IMR-90 (cell line): Measurements from ENCODE around the gene HTT. TPM values are rescaled to one million over a fixed set of nuclear protein-coding genes. Genes with fewer than 3 reads are reported as not detected.

Source experiments
- ATAC-seq: fragments of 200-7000 bp; cut with Tn5 transposase; 2 replicates; pipeline ENCODE4 v1.9.1; 2020; ENCODE audit warnings: low read depth, mild to moderate bottlenecking, moderate library complexity
- BruUV-seq: library from RNA; stranded (reverse); fragments of 400-500 nt; replicated peaks from 2 replicates; lab custom pipeline; 2021; lab: Mats Ljungman, UMichigan
- CTCF ChIA-PET: fragments of 300-600 bp; formaldehyde crosslinking; extraction: SDS; loops from one replicate; lab custom pipeline; 2021; ENCODE audit warnings: antibody characterized with exemption; lab: Yijun Ruan, JAX
- POLR2A ChIA-PET: fragments of 300-600 bp; sonication (Branson Sonifier 250); formaldehyde crosslinking; loops from one replicate; lab custom pipeline; 2022; ENCODE audit warnings: antibody characterized with exemption; ENCODE audit not compliant: unreplicated experiment; lab: Charles Lee
- DNase-seq: peaks from one replicate; pipeline ENCODE4 v3.0.0; 2013
- H2AFZ ChIP-seq: replicated peaks from 2 replicates; pipeline ENCODE3; 2013; ENCODE audit warnings: low read length, mild to moderate bottlenecking; ENCODE audit not compliant: poor library complexity
- H2AK5ac ChIP-seq: 2 replicates; pipeline ENCODE4 v1.6.1; 2013; ENCODE audit warnings: low read depth, low read length, inconsistent platforms
- H2AK9ac ChIP-seq: replicated peaks from 2 replicates; pipeline ENCODE3; 2013; ENCODE audit warnings: mild to moderate bottlenecking, low read depth, low read length, moderate library complexity; ENCODE audit not compliant: poor library complexity
- H2BK120ac ChIP-seq: 2 replicates; pipeline ENCODE4 v1.6.1; 2013; ENCODE audit warnings: low read depth, low read length, inconsistent platforms
- H2BK15ac ChIP-seq: 3 replicates; pipeline ENCODE4 v1.6.1; 2013; ENCODE audit warnings: low read depth, low read length, inconsistent platforms
- H2BK20ac ChIP-seq: 2 replicates; pipeline ENCODE4 v1.6.1; 2013; ENCODE audit warnings: low read depth, mild to moderate bottlenecking, inconsistent platforms, low read length, moderate library complexity
- H2BK5ac ChIP-seq: 2 replicates; pipeline ENCODE4 v1.6.1; 2013; ENCODE audit warnings: mild to moderate bottlenecking, low read depth, low read length, inconsistent platforms; ENCODE audit not compliant: poor library complexity, severe bottlenecking
- H3K14ac ChIP-seq: replicated peaks from 2 replicates; pipeline ENCODE4 v1.6.1; 2013; ENCODE audit warnings: low read depth, low read length, inconsistent platforms
- H3K18ac ChIP-seq: 2 replicates; pipeline ENCODE4 v1.6.1; 2013; ENCODE audit warnings: low read depth, low read length, control low read depth
- H3K23ac ChIP-seq: 2 replicates; pipeline ENCODE4 v1.6.1; 2013; ENCODE audit warnings: low read depth, low read length, inconsistent platforms
- H3K27ac ChIP-seq: 2 replicates; pipeline ENCODE4 v1.5.1; 2013; ENCODE audit warnings: mild to moderate bottlenecking, control low read depth, low read length; ENCODE audit not compliant: insufficient read depth
- H3K27me3 ChIP-seq: 2 replicates; pipeline ENCODE4 v1.6.1; 2013; ENCODE audit warnings: low read length; ENCODE audit not compliant: control insufficient read depth, insufficient read depth
- H3K36me3 ChIP-seq: 2 replicates; pipeline ENCODE4 v1.6.1; 2013; ENCODE audit warnings: low read length, mixed read lengths; ENCODE audit not compliant: control insufficient read depth, insufficient read depth
- H3K4ac ChIP-seq: 2 replicates; pipeline ENCODE4 v1.6.1; 2013; ENCODE audit warnings: low read depth, low read length, inconsistent platforms
- H3K4me1 ChIP-seq: 2 replicates; pipeline ENCODE4 v1.6.1; 2013; ENCODE audit warnings: low read length, mixed read lengths; ENCODE audit not compliant: control insufficient read depth, insufficient read depth
- H3K4me2 ChIP-seq: 2 replicates; pipeline ENCODE4 v1.6.1; 2013; ENCODE audit warnings: low read depth, mild to moderate bottlenecking, control low read depth, low read length, moderate library complexity
- H3K4me3 ChIP-seq: 2 replicates; pipeline ENCODE4 v1.5.1; 2013; ENCODE audit warnings: low read depth, mild to moderate bottlenecking, control low read depth, low read length, moderate library complexity; ENCODE audit not compliant: insufficient read depth
- H3K56ac ChIP-seq: 2 replicates; pipeline ENCODE4 v1.6.1; 2013; ENCODE audit warnings: low read length, inconsistent platforms; ENCODE audit not compliant: insufficient read depth; ENCODE audit errors: extremely low read depth
- H3K79me1 ChIP-seq, 2 experiments: 2 replicates each; pipeline ENCODE4 v1.6.1; 2013; ENCODE audit warnings: low read length in 2 of 2, inconsistent platforms in 1 of 2, low read depth in 1 of 2
- H3K9ac ChIP-seq: 2 replicates; pipeline ENCODE4 v1.6.1; 2013; ENCODE audit warnings: low read depth, low read length, control low read depth
- H3K9me1 ChIP-seq: 2 replicates; pipeline ENCODE4 v1.6.1; 2013; ENCODE audit warnings: low read length, inconsistent platforms; ENCODE audit not compliant: insufficient read depth
- H3K9me3 ChIP-seq: 2 replicates; pipeline ENCODE4 v1.6.1; 2013; ENCODE audit warnings: low read length; ENCODE audit not compliant: control insufficient read depth, insufficient read depth
- H4K20me1 ChIP-seq: 2 replicates; pipeline ENCODE4 v1.6.1; 2013; ENCODE audit warnings: low read length, inconsistent platforms; ENCODE audit not compliant: insufficient read depth
- H4K5ac ChIP-seq: 2 replicates; pipeline ENCODE4 v1.6.1; 2013; ENCODE audit warnings: mild to moderate bottlenecking, low read depth, low read length, control low read depth
- H4K8ac ChIP-seq, 2 experiments: 2 replicates each; pipeline ENCODE4 v1.6.1; 2013; ENCODE audit warnings: low read depth in 2 of 2, low read length in 2 of 2, control low read depth in 1 of 2, inconsistent platforms in 1 of 2
- H4K91ac ChIP-seq: 2 replicates; pipeline ENCODE4 v1.6.1; 2013; ENCODE audit warnings: low read depth, low read length, inconsistent platforms; ENCODE audit not compliant: insufficient read depth
- BHLHE40 ChIP-seq: fragments of 150-350 bp; IDR thresholded peaks from 2 replicates; pipeline ENCODE4 v1.6.1; 2016; ENCODE audit warnings: mild to moderate bottlenecking, low read depth, low read length
- FOS ChIP-seq: fragments of 150-350 bp; IDR thresholded peaks from 2 replicates; pipeline ENCODE4 v1.6.1; 2016; ENCODE audit warnings: low read depth, low read length
- MAFK ChIP-seq: IDR thresholded peaks from 2 replicates; pipeline ENCODE4 v1.6.1; 2012; ENCODE audit warnings: low read depth, low read length, improper control_type of control experiment
- MXI1 ChIP-seq: IDR thresholded peaks from 2 replicates; pipeline ENCODE4 v1.6.1; 2012; ENCODE audit warnings: low read depth, mild to moderate bottlenecking, low read length, moderate library complexity, borderline replicate concordance
- RAD21 ChIP-seq: IDR thresholded peaks from 2 replicates; pipeline ENCODE4 v1.6.1; 2012; ENCODE audit warnings: low read length, improper control_type of control experiment
- SMC3 ChIP-seq: fragments of 150-350 bp; IDR thresholded peaks from 2 replicates; pipeline ENCODE4 v1.6.1; 2016; ENCODE audit warnings: low read depth, mild to moderate bottlenecking, antibody characterized with exemption, low read length, moderate library complexity
- WGBS, 2 experiments: methylation state at CpG; one replicate each; pipeline versions ENCODE4 v1.1.5 to v1.1.7; 2013; ENCODE audit warnings: missing lambda C conversion rate in 2 of 2; ENCODE audit not compliant: insufficient read length in 1 of 2; ENCODE audit errors: extremely low coverage in 2 of 2; 5-methylcytosine and 5-hydroxymethylcytosine counted together
- dilution Hi-C: fragments of 300-500 bp; cut with HindIII; formaldehyde crosslinking; loops from one replicate; pipeline ENCODE4 v1.14.3; 2018; ENCODE audit warnings: low sequenced_read_pairs; ENCODE audit not compliant: unreplicated experiment
- in situ Hi-C: fragments of 300-500 bp; cut with MboI; formaldehyde crosslinking; loops from 3 replicates; pipeline ENCODE4 v1.14.3; 2019; ENCODE audit warnings: low sequenced_read_pairs, inconsistent platforms, mixed read lengths
- intact Hi-C: fragments of 100-400 bp; cut with micrococcal nuclease; formaldehyde crosslinking; loops from 2 replicates; pipeline ENCODE4 v1.10.0; 2022
- polyA plus RNA-seq, 3 experiments: library from polyadenylated mRNA; depleted of rRNA; stranded (reverse); fragments of >200 nt; gene quantifications; 2 replicates each; pipeline ENCODE4 v1.2.3, GENCODE V29; 2012; ENCODE audit warnings: low replicate concordance in 1 of 3
- total RNA-seq: library from RNA; depleted of rRNA; stranded (reverse); fragments of >200 nt; gene quantifications from 2 replicates; pipeline ENCODE4 v1.2.3, GENCODE V29; 2012

The HTT gene
- total and polyA plus RNA-seq, 2 of the 4 experiments (the other 2 are of a cell fraction) = 11.6 to 14.3 TPM

- H3K79me1 ChIP-seq = no peaks in the 10 kb centered on the region
- dilution Hi-C loops = no loop called here
Measured at GRCh38 chr4:3217266-3217665, 142.8 kb downstream of the HTT start.

More at GRCh38 chr4:3217266-3217665, 142.8 kb downstream of the HTT start:
- H3K18ac ChIP-seq = no peak overlapping the region
- BruUV-seq = no TSS peak
- ChIA-PET POLR2A (no interaction called here), CTCF (no interaction called here)
- H4K5ac ChIP-seq = no peak overlapping the region
- no peaks in the 10 kb centered on the region; the same call in 1 of the 2 replicates for H3K9me1 ChIP-seq
- no peak overlapping the region for H2BK20ac ChIP-seq
- no peak overlapping the region for H2AFZ ChIP-seq
- no peak overlapping the region for H4K8ac ChIP-seq
- no peaks in the 10 kb centered on the region for H3K27me3 ChIP-seq
- H3K27ac ChIP-seq = no peak overlapping the region
- H3K4me2 ChIP-seq = no peak overlapping the region
- intact Hi-C loops (no loop called here), in situ Hi-C loops (no loop called here)
- no peak overlapping the region for H3K4ac ChIP-seq
- H3K4me3 ChIP-seq = no peak overlapping the region
- no peak overlapping the region for H3K56ac ChIP-seq
- no peak overlapping the region for H3K9ac ChIP-seq
- no peak overlapping the region for H2AK9ac ChIP-seq
- no peak overlapping the region for H2BK120ac ChIP-seq
- H3K14ac ChIP-seq = no peak overlapping the region
- DNase-seq (no peak), ATAC-seq (no peak)
- H2BK5ac ChIP-seq = no peak overlapping the region
- no peak overlapping the region for H3K23ac ChIP-seq
- H2AK5ac ChIP-seq = no peak overlapping the region
- peaks cover 64% of the 10 kb centered on the region for H3K36me3 ChIP-seq
- TF ChIP-seq MXI1 (no peak), FOS (no peak), SMC3 (no peak), RAD21 (no peak), MAFK (no peak), BHLHE40 (no peak)
- no peaks in the 10 kb centered on the region for H3K4me1 ChIP-seq
- H4K91ac ChIP-seq = no peak overlapping the region
- WGBS, 2 experiments = no CpG with 5 or more reads among the region's 2 CpGs
- no peaks in the 10 kb centered on the region for H3K9me3 ChIP-seq
- no peak overlapping the region for H2BK15ac ChIP-seq
- no peaks in the 10 kb centered on the region for H4K20me1 ChIP-seq
